Measurements from ENCODE around the gene BMAL1. TPM values are rescaled to one million over a fixed set of nuclear protein-coding genes. Genes with fewer than 3 reads are reported as not detected.
A peak's percentile ranks its signal among the peaks of the same experiment; 100 is the strongest.
"Not testable (repeated sequence)": the region's sequence is repeated elsewhere in the genome, so short reads cannot be mapped to it uniquely, and the experiment has no call there.

Gene BMAL1
- total RNA-seq, 4 donors from 2014 or later: 19.4 to 87.5 (median 39.7) TPM

- Histone ChIP-seq H3K4me1 (no peaks in the 10 kb centered on the region), H3K9me3 (no peaks in the 10 kb centered on the region), H3K27me3 (no peaks in the 10 kb centered on the region), H3K27ac (no peak overlapping the region), H3K4me3 (no peak overlapping the region), H3K36me3 (no peaks in the 10 kb centered on the region)
- DNase-seq: no peak
- TF ChIP-seq CTCF (IDR thresholded peaks at IDR 0.05) (no peak), POLR2A (IDR thresholded peaks at IDR 0.05) (no peak)
These were observed 29.8 kb upstream of the BMAL1 start for GRCh38 chr11:13247606-13248296.

GRCh38 chr11:13249177-13249576, 28.4 kb upstream of the BMAL1 start:
- Histone ChIP-seq H3K4me1 (no peaks in the 10 kb centered on the region), H3K36me3 (no peaks in the 10 kb centered on the region), H3K27me3 (no peaks in the 10 kb centered on the region), H3K4me3 (no peak overlapping the region), H3K27ac (no peak overlapping the region), H3K9me3 (no peaks in the 10 kb centered on the region)
- TF ChIP-seq CTCF (IDR thresholded peaks at IDR 0.05) (no peak), POLR2A (IDR thresholded peaks at IDR 0.05) (no peak)
- DNase-seq: no peak

DNA sequence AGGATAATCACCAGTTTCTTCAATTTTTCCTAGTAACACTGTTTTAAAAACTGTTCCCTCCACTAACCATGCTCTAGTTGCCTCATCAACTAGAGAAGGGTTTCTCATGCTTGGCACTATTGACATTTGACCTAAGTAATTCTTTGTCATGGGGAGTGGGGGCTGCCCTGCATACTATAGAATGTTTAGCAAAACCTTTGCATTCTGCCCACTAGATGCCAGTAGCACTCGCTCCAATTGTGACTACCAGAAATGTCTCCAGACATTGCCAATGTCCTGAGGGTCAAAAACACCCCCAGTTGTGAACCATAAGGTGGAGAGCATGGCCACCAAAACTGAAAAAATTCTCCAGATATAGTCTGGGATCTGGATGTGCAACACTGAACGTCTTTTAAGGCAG, 27.6 kb upstream of the BMAL1 start:
- Histone ChIP-seq H3K36me3 (no peaks in the 10 kb centered on the region), H3K4me3 (no peak overlapping the region), H3K4me1 (no peaks in the 10 kb centered on the region), H3K9me3 (no peaks in the 10 kb centered on the region), H3K27ac (no peak overlapping the region), H3K27me3 (no peaks in the 10 kb centered on the region)
- no peak for DNase-seq
- TF ChIP-seq POLR2A (IDR thresholded peaks at IDR 0.05) (no peak), CTCF (IDR thresholded peaks at IDR 0.05) (peak in 2 of 6 experiments; percentile 16 to 19)

- H3K27ac ChIP-seq: peak overlapping the region in 1 of 4 donors; percentile 33
- H3K27me3 ChIP-seq: no peaks in the 10 kb centered on the region
- no peaks in the 10 kb centered on the region for H3K4me1 ChIP-seq
- no peaks in the 10 kb centered on the region for H3K36me3 ChIP-seq
- no peak for DNase-seq
- H3K4me3 ChIP-seq: no peak overlapping the region
- no peak for TF ChIP-seq POLR2A (IDR thresholded peaks at IDR 0.05)
- H3K9me3 ChIP-seq: no peaks in the 10 kb centered on the region
These were observed 25.6 kb upstream of the BMAL1 start for GRCh38 chr11:13251966-13252365.

DNA sequence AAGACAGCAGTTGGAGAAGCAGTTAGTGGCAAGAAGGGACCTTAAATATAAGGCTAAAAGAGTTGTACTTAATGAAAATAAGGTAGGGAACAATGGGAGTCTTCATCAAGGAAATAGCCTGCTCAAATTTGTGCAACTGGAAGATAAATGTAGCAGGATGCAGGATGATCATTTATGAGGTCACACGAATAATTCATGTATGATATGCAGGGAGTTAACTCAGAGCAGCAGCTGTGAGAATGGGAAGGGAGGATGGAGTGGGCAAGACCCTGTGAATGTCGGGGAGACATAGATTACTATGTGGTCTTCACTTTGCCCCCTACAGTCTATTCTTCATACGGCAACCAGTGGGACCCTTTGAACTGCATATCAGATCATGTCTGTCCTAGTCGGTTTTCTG, 25.2 kb upstream of the BMAL1 start:
- Histone ChIP-seq H3K9me3 (no peaks in the 10 kb centered on the region), H3K4me1 (no peaks in the 10 kb centered on the region), H3K36me3 (no peaks in the 10 kb centered on the region), H3K27me3 (no peaks in the 10 kb centered on the region), H3K4me3 (no peak overlapping the region), H3K27ac (peak overlapping the region in 1 of 4 donors; percentile 33)
- DNase-seq: no peak
- TF ChIP-seq POLR2A (IDR thresholded peaks at IDR 0.05): no peak
- no peak for TF ChIP-seq CTCF (IDR thresholded peaks at IDR 0.05)

DNA sequence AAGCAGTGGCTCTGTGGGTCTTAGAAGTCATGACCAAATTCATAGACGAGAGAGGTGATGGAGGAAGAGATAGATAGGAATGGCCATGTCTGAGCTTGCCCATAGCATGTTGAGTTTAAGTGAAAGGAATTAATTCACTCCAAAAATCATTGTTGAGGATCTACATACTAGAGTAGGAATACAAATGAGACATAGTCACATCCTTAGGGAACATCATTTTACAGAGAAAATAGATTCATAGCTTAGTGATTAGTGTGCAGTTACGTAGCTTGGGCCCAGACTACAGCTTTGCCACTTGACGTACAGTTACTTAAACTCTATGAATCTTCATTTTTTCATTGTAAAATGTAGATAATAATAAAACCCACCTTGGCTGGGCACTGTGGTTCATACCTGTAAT, 21.4 kb upstream of the BMAL1 start:
- H3K27ac ChIP-seq: no peak overlapping the region
- H3K9me3 ChIP-seq: no peaks in the 10 kb centered on the region
- H3K4me3 ChIP-seq: no peak overlapping the region
- TF ChIP-seq CTCF (IDR thresholded peaks at IDR 0.05): no peak
- TF ChIP-seq POLR2A (IDR thresholded peaks at IDR 0.05): no peak
- no peaks in the 10 kb centered on the region for H3K36me3 ChIP-seq
- H3K27me3 ChIP-seq: no peaks in the 10 kb centered on the region
- no peak for DNase-seq
- peaks cover 0 to 21% (median 0%) of the 10 kb centered on the region in 4 donors for H3K4me1 ChIP-seq

GRCh38 chr11:13258061-13258460, 19.5 kb upstream of the BMAL1 start:
- not testable (repeated sequence) for H3K27ac ChIP-seq, H3K36me3 ChIP-seq, DNase-seq, H3K4me3 ChIP-seq, H3K27me3 ChIP-seq, H3K9me3 ChIP-seq
- peaks cover 0 to 29% (median 0%) of the 10 kb centered on the region in 4 donors for H3K4me1 ChIP-seq

Data from Peyer's patch (tissue), 4 donors.